Inflammatory macrophage treated with lipopolysaccharide for 1 hour (primary cell): ENCODE measurements around the gene OCSTAMP.

Source experiments
- DNase-seq, 2 donors: peaks; one replicate each; pipeline ENCODE4 v3.0.0-alpha.2; 2020 to 2022

The OCSTAMP gene

DNA sequence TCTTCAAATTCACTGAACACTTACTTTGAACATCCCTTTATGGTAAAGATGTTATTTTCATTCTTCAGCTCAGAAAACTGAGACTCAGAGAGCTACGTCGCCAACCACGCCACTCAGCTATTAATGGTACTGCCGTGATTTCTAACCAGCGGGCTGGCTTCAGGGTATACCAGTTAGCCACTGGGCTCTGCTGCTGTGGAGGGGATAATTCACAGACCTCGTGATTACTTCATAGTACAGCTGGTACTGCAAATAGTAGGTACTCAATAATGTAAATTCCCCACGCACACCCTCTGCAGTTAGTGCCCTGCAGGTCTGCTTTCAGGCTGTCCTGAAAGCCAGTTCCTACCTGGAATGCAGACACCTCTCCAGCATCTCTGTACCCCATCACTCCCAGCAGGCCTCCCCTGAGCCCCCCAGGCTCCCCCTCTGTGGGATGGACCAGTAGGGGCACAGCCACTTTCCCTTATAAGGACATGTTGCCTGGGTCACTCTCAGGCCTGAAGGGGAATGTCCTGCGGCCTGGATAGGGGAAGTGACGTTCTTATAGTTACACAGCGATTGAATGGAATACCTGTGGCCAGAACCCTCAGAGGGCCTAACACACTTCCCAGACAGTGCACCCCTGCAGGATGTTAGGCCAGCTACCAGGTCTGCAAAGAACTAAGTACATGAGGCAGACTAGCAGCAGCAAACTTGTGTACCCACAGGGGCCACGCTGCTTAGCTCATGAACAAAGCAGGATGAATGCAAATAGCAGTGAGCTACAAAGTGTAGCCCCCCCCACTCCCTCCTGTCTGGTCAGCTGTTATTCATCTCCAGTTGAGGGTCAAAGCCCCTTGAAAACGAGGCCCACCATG is 1.3 kb upstream of the OCSTAMP start:
- peak; percentile 44 to 74 for DNase-seq

DNA sequence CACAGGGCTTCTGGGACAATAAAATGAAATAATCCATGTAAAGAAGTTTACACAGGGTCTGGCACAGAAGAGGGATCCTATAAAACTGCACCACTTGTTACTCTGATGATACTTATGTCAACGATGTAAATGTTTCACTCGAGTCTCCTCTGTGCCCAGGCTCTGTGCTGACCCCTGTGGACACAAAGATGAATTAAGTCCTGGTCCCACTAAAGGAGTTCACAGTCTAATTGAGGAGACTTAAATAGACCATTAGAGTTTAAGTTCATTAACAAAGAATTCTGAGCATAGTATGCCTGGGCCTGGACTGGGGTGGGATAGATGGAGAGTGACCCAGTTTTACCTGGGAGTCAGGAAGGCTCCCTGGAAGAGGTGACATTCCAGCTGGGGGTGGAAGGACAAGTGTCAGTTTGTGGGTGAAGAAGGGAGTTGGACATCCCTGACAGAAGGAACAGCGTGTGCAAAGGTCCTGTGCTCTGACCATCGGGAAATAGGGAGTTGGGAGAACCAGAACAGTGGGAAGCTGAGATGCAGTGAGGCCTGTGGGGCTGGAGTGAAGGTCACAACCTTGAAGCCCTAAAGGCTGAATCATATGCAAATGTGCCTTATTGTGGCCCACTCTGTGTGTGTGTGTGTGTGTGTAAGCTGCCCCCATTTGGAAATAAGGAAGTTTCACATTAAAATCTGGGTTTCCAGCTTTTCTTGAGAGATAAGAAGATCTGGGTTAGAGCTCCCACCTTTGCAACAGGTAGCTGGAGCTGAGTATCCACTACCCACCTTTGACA is 1.1 kb downstream of the OCSTAMP start:
- DNase-seq = peak; percentile 39 to 65

DNA sequence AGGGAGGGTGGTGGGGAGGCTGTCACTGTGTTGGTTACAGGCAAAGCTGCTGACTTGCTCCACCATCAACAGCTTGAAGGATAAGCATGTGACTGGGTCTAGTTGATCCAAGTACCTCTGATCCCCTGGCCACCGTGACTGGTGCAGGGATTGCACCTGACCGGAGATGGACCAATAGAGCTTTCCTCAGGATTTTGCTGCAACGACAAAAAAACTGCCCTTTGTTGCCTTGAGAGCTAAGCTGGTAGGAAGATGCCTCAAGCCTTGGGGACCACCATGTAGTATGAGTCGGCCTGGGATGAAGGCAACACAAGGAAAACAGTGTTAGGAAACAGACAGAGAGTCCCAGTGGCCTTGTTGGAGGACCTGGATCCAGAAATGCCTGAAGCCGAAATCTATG is 1.8 kb downstream of the OCSTAMP start:
- no peak for DNase-seq

DNA sequence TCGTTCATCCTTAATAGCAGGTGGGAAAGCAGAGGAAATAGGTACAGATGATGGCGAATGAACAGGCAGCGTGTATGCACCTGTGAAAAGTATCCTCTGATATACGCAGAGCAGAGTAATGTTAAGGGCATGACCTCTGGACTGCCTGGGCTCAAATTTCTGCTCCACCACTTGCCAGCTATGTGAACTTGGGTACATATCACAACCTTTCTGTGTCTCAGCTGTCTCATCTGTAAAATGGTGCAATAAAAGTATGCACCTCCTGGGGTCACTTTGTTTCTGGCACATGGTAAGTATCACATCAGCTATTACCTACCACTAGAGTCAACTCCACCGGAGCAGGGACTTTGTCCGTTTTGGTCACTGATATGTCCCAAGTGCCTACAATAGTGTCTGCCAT is 2.5 kb downstream of the OCSTAMP start:
- DNase-seq = no peak

DNA sequence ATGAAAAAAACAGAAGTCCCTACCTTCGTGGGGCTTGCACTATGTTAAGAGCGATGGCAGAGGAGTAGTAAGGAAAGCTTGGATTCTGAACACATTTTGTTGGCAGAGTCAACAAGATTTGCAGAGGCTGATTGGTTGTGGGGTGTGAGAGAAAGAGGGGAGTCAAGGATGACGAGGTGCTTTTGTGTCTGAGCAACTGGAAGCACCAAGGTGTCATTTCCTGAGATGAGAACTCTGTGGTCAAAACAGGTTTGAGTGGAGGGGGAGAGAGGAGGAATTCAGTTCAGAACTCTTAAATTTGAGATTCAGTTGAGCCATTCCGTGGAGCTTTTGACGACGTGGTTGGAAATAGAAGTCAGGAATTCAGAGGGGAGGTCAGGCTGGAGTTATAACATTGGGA is 3.5 kb downstream of the OCSTAMP start:
- no peak for DNase-seq

DNA sequence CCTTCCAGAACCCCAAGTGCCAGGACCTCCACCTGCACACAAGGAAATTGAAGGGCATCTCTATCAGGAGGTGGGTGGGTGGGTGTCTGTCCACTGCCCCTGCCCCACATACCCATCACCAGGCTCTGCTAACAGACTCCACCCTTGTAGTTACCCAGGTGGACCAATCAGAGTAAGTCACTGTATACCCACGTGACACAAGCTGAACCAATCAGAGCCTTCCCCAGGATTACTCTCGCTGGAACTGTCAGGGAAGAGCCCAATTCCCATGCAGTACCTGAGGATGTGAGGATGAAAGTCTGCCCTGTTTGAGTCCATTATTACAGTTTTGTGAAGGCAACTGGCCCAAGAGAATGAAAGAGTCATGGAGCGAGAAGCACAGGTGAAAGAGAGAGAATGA is 4.2 kb downstream of the OCSTAMP start:
- no peak for DNase-seq

DNA sequence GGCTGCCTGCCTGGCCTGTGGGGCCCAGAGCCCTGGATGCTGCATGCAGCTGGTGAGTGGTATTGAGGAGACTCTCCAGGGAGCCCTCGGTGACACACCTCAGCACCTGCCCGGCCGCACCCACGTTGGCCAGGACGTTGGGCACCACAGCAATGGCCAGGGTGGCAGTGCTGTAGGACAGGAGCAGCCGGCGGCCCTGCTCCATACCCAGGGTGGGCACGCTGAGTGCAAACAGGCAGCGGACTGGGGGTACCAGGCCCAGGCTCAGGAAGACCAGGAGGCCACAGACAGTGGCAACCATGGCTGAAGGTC is 4.7 kb downstream of the OCSTAMP start:
- no peak for DNase-seq

DNA sequence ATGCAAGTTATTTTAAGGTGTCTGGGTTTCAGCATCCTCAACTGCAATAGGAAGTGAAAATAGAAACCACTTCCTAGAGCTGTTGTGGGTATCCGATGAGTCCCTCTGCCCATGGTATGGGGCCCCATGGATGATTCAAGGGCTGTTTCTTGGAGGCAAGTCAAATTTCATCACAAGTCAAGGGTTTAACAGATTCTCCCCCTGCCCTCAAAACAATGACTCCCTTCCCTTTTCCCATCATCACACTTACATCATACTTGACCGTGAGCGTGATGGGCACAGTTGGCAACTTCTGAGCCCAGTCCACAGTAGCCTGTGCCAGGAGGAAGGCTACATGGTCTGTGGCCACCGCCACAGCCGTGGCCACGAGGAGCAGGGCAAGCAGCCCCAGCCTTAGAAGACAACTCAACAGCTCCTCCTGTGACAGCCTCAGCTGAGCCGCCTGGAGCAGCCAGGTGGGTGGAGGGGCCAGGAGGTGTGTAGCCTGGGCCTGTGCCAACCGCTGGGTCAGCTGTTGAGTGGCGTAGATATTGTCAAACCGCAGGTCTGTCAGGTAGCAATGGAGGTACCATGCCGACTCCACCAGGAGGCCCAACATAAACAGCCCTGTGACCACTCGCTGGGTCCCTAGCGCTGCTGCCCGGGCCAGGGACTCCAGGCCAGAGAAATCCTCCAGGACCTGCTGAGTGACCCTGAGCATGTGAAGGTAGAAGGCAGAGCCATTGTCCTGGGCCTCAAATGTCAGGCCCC is 5.2 kb downstream of the OCSTAMP start:
- DNase-seq = peak; percentile 84 to 88

DNA sequence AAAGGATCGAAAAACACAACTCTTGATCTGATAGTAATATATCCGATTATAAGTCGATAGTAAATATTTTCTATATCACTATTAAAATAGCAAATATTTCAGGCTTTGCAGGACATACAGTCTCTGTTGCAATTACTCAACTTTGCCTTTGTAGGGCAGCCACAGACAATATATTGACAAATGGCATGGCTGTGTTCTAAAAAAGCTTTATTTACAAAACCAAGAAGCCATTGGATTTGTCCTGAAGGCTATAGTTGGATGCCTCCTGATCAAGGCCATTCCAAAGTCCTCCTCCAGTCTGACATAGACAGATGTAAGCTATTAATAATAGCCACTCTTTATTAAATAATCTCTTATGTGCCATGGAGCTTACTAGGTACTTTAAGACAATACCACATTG is 5.9 kb downstream of the OCSTAMP start:
- no peak for DNase-seq

DNA sequence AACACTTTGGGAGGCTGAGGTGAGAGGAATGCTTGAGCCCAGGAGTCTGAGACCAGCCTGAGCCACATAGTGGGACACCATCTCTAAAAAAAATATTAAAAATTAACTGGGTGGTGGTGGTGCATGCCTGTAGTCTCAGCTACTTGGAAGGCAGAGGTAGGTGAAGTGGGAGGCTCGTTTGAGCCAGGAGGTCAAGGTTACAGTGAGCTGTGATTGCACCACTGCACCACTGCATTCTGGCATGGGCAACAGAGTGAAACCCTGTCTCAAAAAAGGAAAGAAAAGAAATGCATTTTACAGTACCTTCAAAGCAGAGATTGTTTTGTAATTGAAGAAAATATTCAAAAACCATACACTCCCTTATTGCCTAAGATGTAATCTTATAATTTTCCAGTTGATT is 6.5 kb downstream of the OCSTAMP start:
- no peak for DNase-seq

DNA sequence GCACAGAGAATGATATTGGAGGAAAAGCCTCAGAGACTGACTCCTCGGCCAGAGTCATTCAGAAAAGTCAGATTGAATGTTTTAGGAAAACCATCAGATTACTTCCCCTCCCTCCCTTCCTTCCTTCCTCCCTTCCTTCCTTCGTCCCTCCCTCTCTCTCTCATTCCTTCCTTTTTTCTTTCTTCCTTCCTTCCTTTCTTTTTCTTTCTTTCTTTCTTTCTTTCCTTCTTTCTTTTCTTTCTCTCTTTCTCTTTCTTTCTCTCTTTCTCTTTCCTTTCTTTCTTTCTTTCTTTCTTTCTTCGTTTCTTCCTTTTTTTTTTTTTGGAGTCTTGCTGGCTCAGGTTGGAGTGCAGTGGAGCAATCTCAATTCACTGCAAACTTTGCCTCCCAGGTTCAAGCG is 7.4 kb downstream of the OCSTAMP start:
- no peak for DNase-seq

DNA sequence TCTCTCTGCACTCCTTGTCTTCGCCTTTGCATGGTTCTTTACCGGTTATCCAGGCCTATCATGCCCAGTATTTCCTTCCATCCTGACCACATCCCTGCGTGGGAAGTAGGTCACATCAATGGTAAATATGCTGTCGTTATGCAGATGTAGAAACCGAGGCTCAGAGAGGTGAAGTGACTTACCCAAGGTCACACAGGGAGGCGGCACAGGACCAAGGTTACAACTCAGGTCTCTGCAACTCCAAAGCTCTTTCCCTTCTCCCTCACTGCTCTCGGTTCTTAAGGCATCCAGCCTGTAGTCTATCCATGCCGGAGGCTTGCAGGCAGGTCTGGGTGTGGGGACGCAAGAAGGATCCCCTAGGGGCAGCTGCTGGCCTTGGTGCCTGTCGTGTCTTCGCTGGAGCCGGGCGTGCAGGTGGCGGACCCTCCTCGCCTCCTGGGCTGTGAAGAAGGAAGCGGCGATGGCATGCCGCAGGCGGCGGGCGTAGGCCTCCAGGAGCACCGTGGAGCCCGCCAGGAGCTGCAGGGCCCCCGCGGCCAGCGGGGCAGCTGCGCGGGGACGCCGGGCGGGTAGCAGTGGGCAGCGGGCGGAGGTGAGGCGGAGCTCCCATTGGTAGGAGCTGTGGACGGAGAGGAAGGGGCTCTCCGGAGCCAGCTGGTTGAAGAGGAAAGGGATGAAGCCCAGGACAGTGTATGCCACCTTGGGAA is 9.1 kb downstream of the OCSTAMP start:
- no peak for DNase-seq

DNA sequence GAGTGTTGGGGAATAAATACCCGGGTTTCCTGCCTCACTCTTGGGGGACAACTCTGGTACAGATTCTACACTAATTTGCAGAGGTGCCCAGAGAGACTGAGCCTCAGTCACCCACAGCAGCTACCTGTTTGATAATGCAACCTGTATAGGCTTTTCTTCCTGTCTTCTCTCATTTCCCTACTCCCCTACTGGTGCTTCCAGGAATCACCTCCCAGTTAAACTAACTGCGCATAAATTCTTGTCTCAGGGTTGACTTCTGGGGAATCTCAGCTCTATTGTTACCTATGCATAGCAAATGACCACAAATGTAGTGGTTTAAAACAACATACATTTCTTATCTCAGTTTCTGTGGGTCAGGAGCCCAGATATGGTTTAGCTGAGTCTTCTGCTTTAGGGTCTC is 11.3 kb downstream of the OCSTAMP start:
- no peak for DNase-seq

DNA sequence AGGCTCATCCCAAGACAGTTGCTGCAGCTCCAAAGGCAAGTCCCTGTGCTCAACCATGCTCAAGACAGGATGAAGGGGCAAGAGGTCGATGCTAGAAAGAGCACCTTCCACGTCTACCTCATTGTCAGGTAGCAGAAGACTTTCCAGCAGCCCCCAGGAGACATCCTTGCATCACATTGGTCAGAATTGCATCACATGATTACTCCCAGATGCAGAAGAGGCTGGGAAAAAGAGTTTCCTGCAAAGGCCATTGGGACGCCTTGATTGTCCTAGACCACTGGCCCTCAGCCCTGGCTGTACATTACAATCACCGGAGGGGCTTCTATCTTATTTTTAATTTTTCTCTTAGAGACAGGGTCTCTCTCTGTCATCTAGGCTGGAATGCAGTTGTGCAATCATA is 19.8 kb downstream of the OCSTAMP start:
- no peak for DNase-seq

DNA sequence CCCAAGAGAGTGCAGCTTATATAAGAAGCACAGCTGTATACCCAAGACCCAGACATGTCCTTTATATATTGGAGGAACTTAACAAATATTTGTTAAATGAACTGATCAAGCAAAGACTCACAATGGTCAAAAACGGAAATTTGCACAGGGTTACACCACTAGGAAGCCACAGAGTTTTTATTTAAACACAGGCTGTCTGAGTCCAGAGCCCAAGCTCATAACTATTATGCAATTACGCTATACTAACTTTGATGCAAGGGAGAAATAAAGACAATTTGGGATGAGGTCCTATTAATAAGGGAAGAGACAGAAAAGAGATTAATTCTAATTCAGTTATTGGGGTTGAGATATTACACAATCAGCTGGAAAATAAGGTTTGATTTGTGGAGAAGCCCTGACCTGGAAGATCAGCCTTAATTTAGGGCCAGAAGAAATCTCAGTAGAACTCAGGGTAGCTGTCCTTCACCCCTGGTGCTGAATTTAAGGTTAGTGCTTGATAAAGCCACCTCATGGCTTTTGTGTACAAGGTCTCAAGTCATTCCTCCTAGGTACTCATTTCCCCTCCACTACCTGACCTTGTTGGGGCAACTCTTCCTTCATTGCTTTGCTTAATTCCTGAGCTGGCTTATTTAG is 26.6 kb downstream of the OCSTAMP start:
- DNase-seq = peak; percentile 3 to 12

DNA sequence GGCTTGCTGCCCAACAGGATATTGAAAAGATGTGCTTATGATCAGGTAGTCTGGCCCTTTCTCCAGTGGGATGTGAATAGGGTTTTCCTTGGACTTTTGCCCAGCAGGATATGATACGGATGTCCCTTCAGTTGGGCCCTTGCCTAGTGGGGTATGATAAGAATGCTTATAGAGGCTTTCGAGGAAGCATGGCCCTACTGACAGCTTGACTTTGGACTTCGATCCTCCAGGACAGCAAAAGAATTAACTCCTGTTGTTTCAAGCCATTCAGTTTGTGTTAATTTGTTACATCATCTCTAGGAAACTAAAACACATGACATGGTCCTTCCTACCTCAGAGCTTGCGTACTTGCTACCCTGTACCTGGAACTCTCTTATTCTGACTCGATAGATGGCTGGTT is 27.3 kb downstream of the OCSTAMP start:
- no peak for DNase-seq

DNA sequence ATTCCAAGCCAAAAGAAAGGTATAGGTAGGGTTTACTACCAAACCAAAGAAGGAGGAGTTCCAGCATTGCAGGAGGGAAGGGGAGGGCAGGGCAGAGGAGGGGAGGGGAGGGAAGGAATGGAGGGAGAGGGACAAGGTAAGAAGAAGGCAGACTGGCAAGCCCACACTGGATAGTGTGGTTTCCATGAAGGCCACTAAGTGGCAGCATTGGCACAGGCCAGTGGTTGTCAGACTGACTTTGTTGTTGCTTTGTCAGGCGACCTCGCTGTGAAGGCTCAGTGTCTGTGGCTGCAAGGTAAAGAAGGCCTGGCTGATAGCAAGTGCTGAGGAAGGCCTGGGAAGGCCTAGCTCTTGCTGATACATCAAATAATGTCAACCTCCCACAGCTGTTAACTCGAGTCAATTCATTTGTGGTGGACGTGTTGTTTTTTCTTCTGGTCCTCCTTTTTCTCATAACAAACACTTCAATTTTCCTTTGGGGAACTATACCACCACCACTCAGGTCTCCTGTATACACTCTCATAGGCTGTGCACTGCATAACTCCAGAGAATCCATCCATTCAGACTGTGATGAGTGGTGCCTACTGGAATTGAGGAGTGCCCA is 29.4 kb downstream of the OCSTAMP start:
- peak; percentile 46 to 63 for DNase-seq

DNA sequence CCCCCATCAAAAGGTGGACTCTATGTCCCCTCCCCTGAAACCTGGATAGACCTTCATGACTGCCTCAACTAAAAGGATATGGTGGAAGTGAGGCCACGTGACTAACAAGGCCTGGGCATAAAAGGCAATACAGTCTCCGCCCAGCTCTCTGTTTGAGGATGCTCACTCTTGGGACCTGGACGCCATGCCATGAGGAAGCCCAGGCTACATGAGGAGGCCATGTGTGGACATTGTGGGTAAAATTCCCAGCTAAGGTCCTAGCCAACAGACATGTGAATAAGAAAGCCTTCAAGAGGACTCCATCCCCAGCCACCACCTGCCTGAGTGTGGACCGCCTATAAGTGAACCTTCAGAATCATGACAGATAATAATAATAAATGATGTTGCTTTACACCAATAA is 29.9 kb downstream of the OCSTAMP start:
- DNase-seq = no peak

DNA sequence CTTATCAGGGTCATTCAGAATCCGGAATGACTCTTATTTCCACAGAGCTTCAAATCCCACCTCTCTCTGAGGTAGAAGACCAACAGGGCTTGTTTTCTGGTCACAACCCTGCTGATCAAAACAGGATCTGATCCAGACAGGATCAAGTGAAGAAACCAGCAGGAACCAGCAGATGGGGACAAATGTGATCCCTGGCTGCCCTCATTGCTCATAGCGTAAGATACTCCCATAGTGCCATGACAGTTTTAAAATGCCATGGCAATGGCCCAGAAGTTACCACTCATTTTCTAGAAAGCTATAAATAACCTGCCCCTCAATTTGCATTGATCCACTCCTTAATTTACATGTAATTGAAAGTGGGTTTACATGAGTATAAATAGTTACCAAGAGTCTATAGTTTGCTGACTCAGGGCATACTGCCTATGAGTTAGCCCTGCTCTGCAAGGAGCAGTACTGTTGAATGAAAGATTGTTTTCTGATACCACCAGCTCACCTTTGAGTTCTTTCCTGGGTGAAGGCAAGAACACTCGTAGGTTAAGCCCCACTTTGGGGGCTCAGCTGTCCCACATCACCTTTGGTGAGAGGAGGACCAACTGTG is 30.9 kb downstream of the OCSTAMP start:
- DNase-seq = no peak

DNA sequence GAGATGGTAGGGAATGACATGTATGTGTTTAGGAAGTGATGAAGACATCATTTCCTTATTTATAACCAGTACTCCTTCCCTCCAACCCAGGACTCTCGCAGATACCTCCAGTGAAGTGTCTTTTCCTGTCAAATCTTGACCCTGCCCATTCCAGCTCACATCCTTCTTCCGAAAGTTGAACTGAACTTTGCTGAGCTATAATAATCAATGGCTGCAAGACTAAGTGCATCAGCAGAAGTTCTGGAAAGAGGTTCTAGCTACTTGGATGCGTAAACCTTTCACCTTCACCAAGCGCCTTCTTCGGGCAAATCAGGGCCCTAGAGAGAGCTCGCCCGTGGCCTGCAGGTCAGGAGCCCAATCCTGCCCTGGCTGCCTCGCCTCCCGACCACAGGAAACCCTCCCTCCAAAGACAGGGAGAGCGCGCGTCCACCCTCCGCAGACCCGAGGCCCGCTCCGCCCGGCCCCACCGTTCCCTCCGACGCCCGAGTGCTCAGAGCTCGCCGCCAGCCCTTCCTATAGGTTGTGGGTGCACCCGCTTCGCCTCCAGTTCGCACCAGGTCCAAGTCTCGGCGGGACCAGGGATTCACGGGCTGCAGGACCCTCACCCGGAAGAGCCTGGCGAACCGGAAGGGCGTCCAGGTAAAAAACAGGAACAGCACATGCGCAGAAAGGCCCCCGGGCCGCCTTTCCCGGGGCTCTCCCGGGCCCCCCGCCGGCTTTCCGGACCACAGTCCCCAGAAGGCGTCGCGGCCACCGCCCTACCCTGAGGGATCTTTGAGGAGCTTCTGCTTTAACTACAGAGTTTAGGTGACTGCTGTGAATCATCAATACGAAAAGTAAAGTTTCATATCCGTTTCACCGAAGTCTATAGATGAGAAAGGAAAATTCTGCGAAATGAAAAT is 37.3 kb downstream of the OCSTAMP start, which contains the start of gene ZNF334:
Gene ZNF334, minus strand, starts transcription at position 617 of the 902 bp plus-strand sequence. CDS start 1,457 bp downstream, outside the sequence.
- peak; percentile 14 to 47 for DNase-seq
